NCI-H2171 (cell line): ENCODE results near the gene C5orf22.
"Not testable (repeated sequence)": the region's sequence is repeated elsewhere in the genome, so short reads cannot be mapped to it uniquely, and the experiment has no call there.

Source experiments
- DNase-seq: peaks from one replicate; lab custom pipeline; 2025; lab: John Stamatoyannopoulos, UW

C5orf22 gene

GRCh38 chr5:31531888-31532547 is at the start of gene C5orf22, which contains the start of gene DROSHA:
Gene C5orf22, plus strand, starts transcription at chr5:31532301. Its CDS starts 92 bp downstream, at chr5:31532393.
Gene DROSHA, minus strand, starts transcription at chr5:31532093. Its CDS starts 3,034 bp downstream, at chr5:31529059.
- peak; percentile 98 for DNase-seq

- DNase-seq = no peak
Measured at GRCh38 chr5:31485376-31486207, 46.5 kb upstream of the C5orf22 start.

- DNase-seq = no peak
Measured at GRCh38 chr5:31486441-31486840, 45.7 kb upstream of the C5orf22 start.

- DNase-seq = no peak
Measured at GRCh38 chr5:31487506-31487905, 44.6 kb upstream of the C5orf22 start.

- no peak for DNase-seq
Measured at GRCh38 chr5:31492869-31493268, 39.2 kb upstream of the C5orf22 start.

GRCh38 chr5:31495336-31495735 is 36.8 kb upstream of the C5orf22 start:
- no peak for DNase-seq

- no peak for DNase-seq
Measured at GRCh38 chr5:31496301-31496700, 35.8 kb upstream of the C5orf22 start.

GRCh38 chr5:31496891-31497290 is 35.2 kb upstream of the C5orf22 start:
- DNase-seq = no peak

GRCh38 chr5:31500256-31500655 is 31.8 kb upstream of the C5orf22 start:
- DNase-seq = no peak

- DNase-seq = no peak
Measured at GRCh38 chr5:31502506-31502905, 29.6 kb upstream of the C5orf22 start.

GRCh38 chr5:31504529-31504928 is 27.6 kb upstream of the C5orf22 start:
- no peak for DNase-seq

- DNase-seq = no peak
Measured at GRCh38 chr5:31511305-31511704, 20.8 kb upstream of the C5orf22 start.

- DNase-seq = no peak
Measured at GRCh38 chr5:31516802-31517201, 15.3 kb upstream of the C5orf22 start.

- DNase-seq = no peak
Measured at GRCh38 chr5:31523041-31523440, 9.1 kb upstream of the C5orf22 start.

- no peak for DNase-seq
Measured at GRCh38 chr5:31530541-31531265, 1.4 kb upstream of the C5orf22 start.

GRCh38 chr5:31531543-31531887 is 586 bp upstream of the C5orf22 start:
- peak; percentile 12 for DNase-seq

GRCh38 chr5:31534527-31535046 is 2.5 kb downstream of the C5orf22 start:
- DNase-seq = no peak

- no peak for DNase-seq
Measured at GRCh38 chr5:31536873-31537272, 4.8 kb downstream of the C5orf22 start.

GRCh38 chr5:31537349-31537748 is 5.2 kb downstream of the C5orf22 start:
- DNase-seq = no peak

- DNase-seq = no peak
Measured at GRCh38 chr5:31537851-31538250, 5.8 kb downstream of the C5orf22 start.

- not testable (repeated sequence) for DNase-seq
Measured at GRCh38 chr5:31549114-31549513, 17.0 kb downstream of the C5orf22 start.

GRCh38 chr5:31551878-31552277 is 19.8 kb downstream of the C5orf22 start:
- DNase-seq = no peak
